Glutamatergic neuron (in vitro differentiated cells): ENCODE results near the gene CCDC86. TPM values are rescaled to one million over a fixed set of nuclear protein-coding genes. Genes with fewer than 3 reads are reported as not detected.

Experiments used
- DNase-seq: peaks from one replicate; pipeline ENCODE4 v3.0.0; 2022
- H3K27ac Mint-ChIP-seq: one replicate; pipeline ENCODE4 v1.8.0; 2020; ENCODE audit warnings: mild to moderate bottlenecking, mixed read lengths, inconsistent platforms; ENCODE audit not compliant: unreplicated experiment
- H3K27me3 Mint-ChIP-seq: one replicate; pipeline ENCODE4 v1.8.0; 2020; ENCODE audit warnings: mild to moderate bottlenecking, moderate library complexity, mixed read lengths, inconsistent platforms; ENCODE audit not compliant: unreplicated experiment
- H3K36me3 Mint-ChIP-seq: one replicate; pipeline ENCODE4 v1.8.0; 2020; ENCODE audit warnings: mild to moderate bottlenecking, mixed read lengths, inconsistent platforms; ENCODE audit not compliant: unreplicated experiment
- H3K4me1 Mint-ChIP-seq: one replicate; pipeline ENCODE4 v1.8.0; 2020; ENCODE audit warnings: mild to moderate bottlenecking, low read depth, mixed read lengths, inconsistent platforms; ENCODE audit not compliant: unreplicated experiment
- H3K4me3 Mint-ChIP-seq: one replicate; pipeline ENCODE4 v1.8.0; 2020; ENCODE audit warnings: mild to moderate bottlenecking, mixed read lengths, inconsistent platforms; ENCODE audit not compliant: unreplicated experiment
- H3K9me3 Mint-ChIP-seq: one replicate; pipeline ENCODE4 v1.8.0; 2020; ENCODE audit warnings: mild to moderate bottlenecking, moderate library complexity, mixed read lengths, inconsistent platforms; ENCODE audit not compliant: unreplicated experiment
- total RNA-seq: library from RNA; stranded (reverse); fragmentation: NEBNext Ultra II Directional; extraction: Animal tissue kit (Norgen Biotek cat#: 25700); gene quantifications from one replicate; pipeline ENCODE4 v1.2.1, GENCODE V29; 2021; ENCODE audit not compliant: unreplicated experiment
- TF ChIP-seq, protein P1 (sequence below): fragments of 200-600 bp; sonication (generic); IDR thresholded peaks from one replicate; pipeline ENCODE4 v1.5.0; 2021; ENCODE audit not compliant: partially characterized antibody, unreplicated experiment

Gene CCDC86
- total RNA-seq, 1 donor from 2014 or later: 12.7 TPM

DNA sequence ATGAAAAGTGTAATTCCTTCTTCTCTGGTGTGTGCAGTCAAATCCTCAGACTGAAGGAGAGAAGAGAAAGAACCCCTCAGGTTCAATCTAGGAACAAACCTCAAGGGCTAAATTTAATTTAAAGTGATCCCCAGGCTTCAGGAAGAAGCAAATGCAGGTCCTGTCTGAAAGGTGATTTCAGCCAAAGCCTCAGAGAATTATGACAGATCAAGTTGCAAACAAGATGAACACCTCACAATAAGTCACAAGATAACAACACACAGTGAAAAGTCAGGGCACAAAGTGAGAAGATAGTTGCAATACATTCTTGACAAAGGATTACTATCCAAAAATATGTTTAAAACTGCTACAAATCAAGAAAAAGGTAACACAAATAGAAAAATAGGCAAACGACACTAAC lies 37.2 kb downstream of the CCDC86 start:
- H3K27ac Mint-ChIP-seq: no peak overlapping the region
- no peaks in the 10 kb centered on the region for H3K36me3 Mint-ChIP-seq
- peaks cover 2% of the 10 kb centered on the region for H3K27me3 Mint-ChIP-seq
- no peaks in the 10 kb centered on the region for H3K9me3 Mint-ChIP-seq
- DNase-seq: no peak
- no peak overlapping the region for H3K4me3 Mint-ChIP-seq
- TF ChIP-seq, protein P1, sequence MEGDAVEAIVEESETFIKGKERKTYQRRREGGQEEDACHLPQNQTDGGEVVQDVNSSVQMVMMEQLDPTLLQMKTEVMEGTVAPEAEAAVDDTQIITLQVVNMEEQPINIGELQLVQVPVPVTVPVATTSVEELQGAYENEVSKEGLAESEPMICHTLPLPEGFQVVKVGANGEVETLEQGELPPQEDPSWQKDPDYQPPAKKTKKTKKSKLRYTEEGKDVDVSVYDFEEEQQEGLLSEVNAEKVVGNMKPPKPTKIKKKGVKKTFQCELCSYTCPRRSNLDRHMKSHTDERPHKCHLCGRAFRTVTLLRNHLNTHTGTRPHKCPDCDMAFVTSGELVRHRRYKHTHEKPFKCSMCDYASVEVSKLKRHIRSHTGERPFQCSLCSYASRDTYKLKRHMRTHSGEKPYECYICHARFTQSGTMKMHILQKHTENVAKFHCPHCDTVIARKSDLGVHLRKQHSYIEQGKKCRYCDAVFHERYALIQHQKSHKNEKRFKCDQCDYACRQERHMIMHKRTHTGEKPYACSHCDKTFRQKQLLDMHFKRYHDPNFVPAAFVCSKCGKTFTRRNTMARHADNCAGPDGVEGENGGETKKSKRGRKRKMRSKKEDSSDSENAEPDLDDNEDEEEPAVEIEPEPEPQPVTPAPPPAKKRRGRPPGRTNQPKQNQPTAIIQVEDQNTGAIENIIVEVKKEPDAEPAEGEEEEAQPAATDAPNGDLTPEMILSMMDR: no peak
- H3K4me1 Mint-ChIP-seq: no peaks in the 10 kb centered on the region

DNA sequence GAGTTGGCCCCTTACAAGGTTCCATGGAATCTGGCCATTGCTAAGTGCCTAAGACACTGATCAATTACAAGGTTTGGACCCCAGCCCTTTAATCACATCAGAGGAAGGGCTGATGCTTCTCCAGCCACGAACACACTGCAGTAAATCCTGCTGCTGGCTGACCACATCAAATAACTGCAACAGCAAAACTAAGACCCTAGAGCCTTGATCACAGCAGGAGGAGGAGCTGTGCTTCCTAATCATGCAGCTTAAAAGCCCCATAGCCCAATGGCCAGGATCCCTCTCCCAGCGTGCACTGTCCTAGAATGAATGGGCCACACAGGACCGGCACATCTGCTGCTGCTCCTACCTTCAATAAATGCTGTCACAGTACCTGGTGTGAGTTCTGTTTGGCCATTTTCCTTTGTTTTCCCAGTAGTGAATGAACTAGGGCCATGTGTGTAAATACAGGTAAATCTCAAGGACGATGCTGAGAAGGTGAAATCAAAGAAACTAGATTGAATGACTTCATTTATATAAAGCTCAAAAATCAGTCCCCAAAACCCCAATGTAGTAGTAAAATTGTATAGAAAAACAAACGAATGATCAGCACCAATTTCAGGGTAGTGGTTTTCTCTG lies 38.2 kb downstream of the CCDC86 start:
- TF ChIP-seq, protein P1: no peak
- Mint-ChIP-seq H3K4me1 (no peaks in the 10 kb centered on the region), H3K9me3 (no peaks in the 10 kb centered on the region), H3K27me3 (peaks cover 2% of the 10 kb centered on the region), H3K4me3 (no peak overlapping the region), H3K36me3 (no peaks in the 10 kb centered on the region), H3K27ac (no peak overlapping the region)
- DNase-seq: no peak

DNA sequence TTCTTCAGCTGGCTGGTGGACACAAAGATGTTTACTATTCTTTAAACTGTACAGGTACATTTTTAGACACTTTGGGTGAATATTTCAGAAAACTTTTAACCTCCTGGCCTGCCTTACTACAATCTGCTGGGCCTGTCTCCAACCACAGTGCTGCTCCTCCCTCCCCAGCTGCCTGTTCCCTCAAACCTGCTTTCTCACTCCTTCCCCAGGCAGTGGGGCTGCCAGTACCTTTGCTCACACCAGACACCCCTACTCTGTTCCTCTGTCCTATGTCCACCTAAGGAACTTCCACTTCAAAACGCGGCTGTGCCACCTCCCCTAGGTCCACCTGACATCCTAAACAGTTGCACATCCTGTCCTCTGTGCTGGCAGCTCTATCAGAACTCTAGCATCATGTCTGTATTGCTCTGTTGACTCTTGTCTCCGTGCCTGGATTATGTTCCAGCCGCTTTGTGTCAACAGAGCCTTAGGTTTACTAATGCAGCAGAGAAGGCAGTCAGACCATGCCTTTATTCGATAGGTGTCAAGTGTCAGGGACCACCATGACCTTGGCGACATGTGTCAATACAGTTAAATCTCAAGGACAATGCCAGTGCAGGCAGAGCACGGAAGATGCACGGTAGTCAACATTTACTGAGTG lies 38.9 kb downstream of the CCDC86 start:
- Mint-ChIP-seq H3K9me3 (no peaks in the 10 kb centered on the region), H3K27me3 (peaks cover 2% of the 10 kb centered on the region), H3K27ac (peak overlapping the region; percentile 53), H3K36me3 (no peaks in the 10 kb centered on the region), H3K4me1 (no peaks in the 10 kb centered on the region), H3K4me3 (no peak overlapping the region)
- no peak for DNase-seq
- TF ChIP-seq, protein P1: no peak

DNA sequence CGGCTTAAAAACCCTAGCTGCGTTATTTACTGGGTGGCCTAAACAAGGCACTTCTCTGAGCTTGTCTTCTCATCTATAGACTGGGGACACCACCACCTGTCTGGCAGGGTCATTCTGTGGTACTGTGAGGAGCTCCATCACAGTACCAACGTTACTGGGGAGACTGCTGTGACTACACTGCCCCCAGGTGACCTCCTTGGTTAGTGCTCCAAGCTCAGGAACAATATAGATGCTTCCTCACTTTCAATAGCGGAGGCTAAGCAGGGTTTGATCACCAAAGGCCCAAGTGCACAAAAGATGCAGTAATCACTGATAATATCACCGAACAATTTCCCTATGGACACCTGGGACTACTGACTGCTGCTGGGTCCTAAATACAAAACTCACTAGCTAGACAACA lies 45.6 kb downstream of the CCDC86 start:
- H3K27me3 Mint-ChIP-seq: no peaks in the 10 kb centered on the region
- H3K9me3 Mint-ChIP-seq: peaks cover 3% of the 10 kb centered on the region
- H3K4me3 Mint-ChIP-seq: no peak overlapping the region
- DNase-seq: peak; percentile 69
- TF ChIP-seq, protein P1: peak; percentile 32
- H3K27ac Mint-ChIP-seq: no peak overlapping the region
- no peaks in the 10 kb centered on the region for H3K36me3 Mint-ChIP-seq
- H3K4me1 Mint-ChIP-seq: peaks cover 14% of the 10 kb centered on the region

DNA sequence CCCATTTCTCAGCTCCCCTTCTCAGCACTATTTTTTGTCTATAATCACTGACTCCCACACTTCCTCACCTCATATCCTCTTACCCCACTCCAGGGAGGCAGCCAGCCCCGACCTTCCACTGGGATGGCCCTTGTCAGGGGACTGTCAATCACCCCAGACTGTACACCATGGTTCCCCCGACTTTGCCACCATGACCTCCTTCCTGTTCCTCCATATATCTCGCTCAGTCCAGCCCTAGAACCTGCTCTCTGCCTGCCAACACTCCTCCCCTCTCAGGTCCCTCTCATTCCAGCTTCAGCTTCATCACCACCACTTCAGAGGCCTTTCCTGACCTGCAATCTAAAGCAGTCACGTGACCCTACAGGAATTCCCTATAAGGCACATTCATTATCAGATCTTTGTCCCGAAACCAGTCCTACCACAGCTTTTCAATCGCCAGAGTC lies 48.0 kb downstream of the CCDC86 start:
- peaks cover 14% of the 10 kb centered on the region for H3K4me1 Mint-ChIP-seq
- DNase-seq: no peak
- H3K27ac Mint-ChIP-seq: no peak overlapping the region
- no peak overlapping the region for H3K4me3 Mint-ChIP-seq
- peaks cover 3% of the 10 kb centered on the region for H3K9me3 Mint-ChIP-seq
- H3K27me3 Mint-ChIP-seq: no peaks in the 10 kb centered on the region
- TF ChIP-seq, protein P1: no peak
- no peaks in the 10 kb centered on the region for H3K36me3 Mint-ChIP-seq
